ENCODE data around the gene PIKFYVE.

DNA sequence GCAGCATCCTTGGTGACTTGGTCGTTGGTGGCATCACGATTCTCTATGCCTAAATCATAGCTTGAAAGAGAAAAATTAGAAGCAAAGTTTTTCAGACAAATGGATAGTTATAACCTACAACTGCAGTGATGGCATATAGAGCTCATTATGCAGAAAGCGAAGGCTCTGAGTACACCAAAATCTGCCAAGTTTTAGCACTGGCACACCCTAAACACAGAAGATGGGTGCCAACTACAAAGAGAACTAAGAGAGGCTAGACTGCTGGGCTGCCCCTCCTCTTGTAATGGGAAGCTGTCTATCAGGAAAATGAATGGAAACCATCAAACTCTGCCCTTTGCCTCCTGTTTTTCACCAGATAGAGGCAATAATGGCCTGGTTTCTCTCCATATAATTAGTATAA is 17.5 kb upstream of the PIKFYVE start:
- TF ChIP-seq, protein P1, sequence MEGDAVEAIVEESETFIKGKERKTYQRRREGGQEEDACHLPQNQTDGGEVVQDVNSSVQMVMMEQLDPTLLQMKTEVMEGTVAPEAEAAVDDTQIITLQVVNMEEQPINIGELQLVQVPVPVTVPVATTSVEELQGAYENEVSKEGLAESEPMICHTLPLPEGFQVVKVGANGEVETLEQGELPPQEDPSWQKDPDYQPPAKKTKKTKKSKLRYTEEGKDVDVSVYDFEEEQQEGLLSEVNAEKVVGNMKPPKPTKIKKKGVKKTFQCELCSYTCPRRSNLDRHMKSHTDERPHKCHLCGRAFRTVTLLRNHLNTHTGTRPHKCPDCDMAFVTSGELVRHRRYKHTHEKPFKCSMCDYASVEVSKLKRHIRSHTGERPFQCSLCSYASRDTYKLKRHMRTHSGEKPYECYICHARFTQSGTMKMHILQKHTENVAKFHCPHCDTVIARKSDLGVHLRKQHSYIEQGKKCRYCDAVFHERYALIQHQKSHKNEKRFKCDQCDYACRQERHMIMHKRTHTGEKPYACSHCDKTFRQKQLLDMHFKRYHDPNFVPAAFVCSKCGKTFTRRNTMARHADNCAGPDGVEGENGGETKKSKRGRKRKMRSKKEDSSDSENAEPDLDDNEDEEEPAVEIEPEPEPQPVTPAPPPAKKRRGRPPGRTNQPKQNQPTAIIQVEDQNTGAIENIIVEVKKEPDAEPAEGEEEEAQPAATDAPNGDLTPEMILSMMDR (IDR thresholded peaks at IDR 0.05): no peak
- TF ChIP-seq EP300 (IDR thresholded peaks at IDR 0.05) (no peak), POLR2A (IDR thresholded peaks at IDR 0.05) (no peak)

All from ovary (tissue), 3 donors.